Subcutaneous abdominal adipose tissue (tissue), 5 donors: ENCODE results near the gene POP7.
A peak's percentile ranks its signal among the peaks of the same experiment; 100 is the strongest.
"Not testable (repeated sequence)": the region's sequence is repeated elsewhere in the genome, so short reads cannot be mapped to it uniquely, and the experiment has no call there.

Experiments used
- H3K27ac ChIP-seq: one replicate; pipeline ENCODE4 v1.7.0; 2013; ENCODE audit warnings: low read depth, mild to moderate bottlenecking, inconsistent platforms, low read length, moderate library complexity
- H3K27me3 ChIP-seq, 5 donors: one replicate each; pipeline ENCODE4 v1.7.0; 2013; ENCODE audit warnings: low read length in 5 of 5, inconsistent platforms in 1 of 5; ENCODE audit not compliant: control insufficient read depth in 5 of 5, insufficient read depth in 4 of 5
- H3K36me3 ChIP-seq, 5 donors: one replicate each; pipeline ENCODE4 v1.7.0; 2013; ENCODE audit warnings: low read length in 5 of 5; ENCODE audit not compliant: control insufficient read depth in 5 of 5, insufficient read depth in 5 of 5
- H3K4me1 ChIP-seq, 5 donors: one replicate each; pipeline ENCODE4 v1.7.0; 2013; ENCODE audit warnings: low read length in 5 of 5, mild to moderate bottlenecking in 3 of 5, moderate library complexity in 1 of 5; ENCODE audit not compliant: control insufficient read depth in 5 of 5, insufficient read depth in 5 of 5
- H3K4me3 ChIP-seq, 5 donors: one replicate each; pipeline ENCODE4 v1.7.0; 2013; ENCODE audit warnings: low read length in 5 of 5, low read depth in 1 of 5
- H3K9ac ChIP-seq, 5 donors: one replicate each; pipeline ENCODE4 v1.7.0; 2013; ENCODE audit warnings: low read length in 5 of 5, mild to moderate bottlenecking in 4 of 5, moderate library complexity in 3 of 5
- H3K9me3 ChIP-seq, 5 donors: one replicate each; pipeline ENCODE4 v1.7.0; 2013; ENCODE audit warnings: low read length in 5 of 5; ENCODE audit not compliant: control insufficient read depth in 5 of 5
- donor health status: healthy.
- donor health status: healthy.
- donor health status: healthy.
- donor health status: healthy.
- donor health status: healthy.

The POP7 gene

DNA sequence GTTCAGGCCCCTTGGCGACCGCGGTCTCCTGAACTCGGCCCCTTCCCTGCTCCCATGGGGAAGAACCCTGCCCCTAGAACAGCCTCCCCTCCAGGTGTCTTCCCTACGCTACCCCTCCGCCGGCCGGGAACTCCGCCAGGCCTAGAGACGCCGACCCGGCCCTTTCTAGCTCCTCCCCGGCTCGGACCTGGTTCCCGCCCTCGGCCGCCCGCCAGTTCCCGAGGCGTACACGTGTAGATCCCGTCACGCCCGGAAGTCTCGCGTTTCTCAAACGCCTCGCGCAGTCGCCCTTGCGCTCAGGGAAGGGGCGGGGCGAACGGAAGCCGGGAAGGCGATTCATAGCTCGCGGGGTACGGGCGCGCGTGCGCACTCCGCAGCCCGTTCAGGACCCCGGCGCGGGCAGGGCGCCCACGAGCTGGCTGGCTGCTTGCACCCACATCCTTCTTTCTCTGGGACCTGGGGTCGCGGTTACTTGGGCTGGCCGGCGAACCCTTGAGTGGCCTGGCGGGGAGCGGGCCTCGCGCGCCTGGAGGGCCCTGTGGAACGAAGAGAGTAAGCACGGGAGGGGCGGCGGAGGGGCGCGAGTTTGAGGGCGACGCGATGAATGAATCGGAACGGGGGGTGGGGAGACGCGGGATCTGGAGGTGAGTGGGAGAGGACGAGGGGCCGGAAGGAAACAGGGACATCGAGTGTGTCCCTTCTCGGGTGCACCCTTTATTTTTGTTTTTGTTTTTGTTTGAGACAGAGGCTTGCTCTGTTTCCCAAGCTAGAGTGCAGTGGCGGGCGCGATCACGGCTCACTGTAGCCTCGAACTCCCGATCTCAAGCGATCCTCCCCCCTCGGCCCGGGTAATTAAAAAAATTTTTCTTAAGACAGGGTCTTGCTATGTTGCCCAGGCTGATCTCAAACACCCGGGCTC, at the start of gene POP7:
TSS of gene POP7 (plus strand) at position 369 of the 919 bp plus-strand sequence. CDS start 710 bp downstream, outside the sequence.
- Histone ChIP-seq H3K9ac (peak within 1 kb of the TSS; percentile 68 to 97 (median 94)), H3K4me1 (peaks cover 4 to 26% (median 22%) of the 10 kb centered on the region in 5 donors), H3K9me3 (no peaks in the 10 kb centered on the region), H3K36me3 (peaks cover 0 to 3% (median 2%) of the 10 kb centered on the region in 5 donors), H3K27ac (peak within 1 kb of the TSS; percentile 84), H3K4me3 (peak within 1 kb of the TSS; percentile 83 to 95 (median 86)), H3K27me3 (no peaks in the 10 kb centered on the region)

DNA sequence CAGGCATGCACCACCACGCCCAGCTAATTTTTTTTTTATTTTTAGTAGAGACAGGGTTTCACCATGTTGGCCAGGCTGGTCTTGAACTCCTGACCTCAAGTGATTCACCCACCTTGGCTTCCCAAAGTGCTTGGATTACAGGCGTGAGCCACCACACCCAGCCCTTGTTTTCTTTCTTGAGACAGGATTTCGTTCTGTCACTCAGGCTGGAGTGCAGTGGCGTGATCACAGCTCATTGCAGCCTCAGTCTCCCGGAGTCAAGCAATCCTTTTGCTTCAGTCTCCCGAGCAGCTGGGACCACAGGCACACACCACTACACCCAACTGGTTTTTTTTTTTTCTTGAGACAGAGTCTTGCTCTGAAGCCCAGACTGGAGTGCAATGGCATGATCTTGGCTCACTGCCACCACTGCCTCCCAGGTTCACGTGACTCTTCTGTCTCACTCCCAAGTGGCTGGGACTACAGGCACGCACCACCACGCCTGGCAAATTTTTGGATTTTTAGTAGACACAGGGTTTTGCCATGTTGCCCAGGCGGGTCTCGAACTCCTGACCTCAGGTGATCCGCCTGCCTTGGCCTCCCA, 43.6 kb upstream of the POP7 start:
- H3K9me3 ChIP-seq, H3K4me3 ChIP-seq, H3K36me3 ChIP-seq, H3K27ac ChIP-seq, H3K9ac ChIP-seq, H3K4me1 ChIP-seq: not testable (repeated sequence)
- peaks cover 4 to 11% (median 9%) of the 10 kb centered on the region in 5 donors for H3K27me3 ChIP-seq

DNA sequence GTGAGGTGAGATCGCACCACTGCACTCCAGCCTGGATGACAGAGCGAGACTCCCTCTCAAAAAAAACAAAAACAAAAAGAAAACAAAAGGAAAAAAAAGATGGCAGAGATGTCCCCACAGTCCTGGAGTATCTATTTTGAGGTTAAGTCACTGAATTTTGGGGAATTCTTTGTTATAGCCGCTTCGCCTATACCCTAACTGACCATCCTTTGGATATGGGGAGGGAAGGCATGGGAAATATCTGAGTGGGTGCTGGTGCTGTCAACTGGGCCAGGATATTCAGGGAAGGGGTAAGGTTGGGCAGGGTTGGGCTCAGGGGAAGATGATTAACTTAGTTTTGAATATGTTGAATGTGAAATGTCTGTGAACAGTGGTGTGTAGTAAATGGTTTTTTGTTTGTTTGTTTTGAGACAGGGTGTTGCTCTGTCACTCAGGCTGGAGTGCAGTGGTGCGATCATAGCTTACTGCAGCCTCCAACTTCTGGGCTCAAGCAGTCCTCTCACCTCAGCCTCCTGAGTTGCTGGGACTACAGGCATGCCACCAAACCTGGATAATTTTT, 40.7 kb upstream of the POP7 start:
- Histone ChIP-seq H3K36me3 (no peaks in the 10 kb centered on the region), H3K27me3 (no peaks in the 10 kb centered on the region), H3K9ac (no peak overlapping the region), H3K4me3 (no peak overlapping the region), H3K27ac (no peak overlapping the region), H3K4me1 (no peaks in the 10 kb centered on the region), H3K9me3 (no peaks in the 10 kb centered on the region)

DNA sequence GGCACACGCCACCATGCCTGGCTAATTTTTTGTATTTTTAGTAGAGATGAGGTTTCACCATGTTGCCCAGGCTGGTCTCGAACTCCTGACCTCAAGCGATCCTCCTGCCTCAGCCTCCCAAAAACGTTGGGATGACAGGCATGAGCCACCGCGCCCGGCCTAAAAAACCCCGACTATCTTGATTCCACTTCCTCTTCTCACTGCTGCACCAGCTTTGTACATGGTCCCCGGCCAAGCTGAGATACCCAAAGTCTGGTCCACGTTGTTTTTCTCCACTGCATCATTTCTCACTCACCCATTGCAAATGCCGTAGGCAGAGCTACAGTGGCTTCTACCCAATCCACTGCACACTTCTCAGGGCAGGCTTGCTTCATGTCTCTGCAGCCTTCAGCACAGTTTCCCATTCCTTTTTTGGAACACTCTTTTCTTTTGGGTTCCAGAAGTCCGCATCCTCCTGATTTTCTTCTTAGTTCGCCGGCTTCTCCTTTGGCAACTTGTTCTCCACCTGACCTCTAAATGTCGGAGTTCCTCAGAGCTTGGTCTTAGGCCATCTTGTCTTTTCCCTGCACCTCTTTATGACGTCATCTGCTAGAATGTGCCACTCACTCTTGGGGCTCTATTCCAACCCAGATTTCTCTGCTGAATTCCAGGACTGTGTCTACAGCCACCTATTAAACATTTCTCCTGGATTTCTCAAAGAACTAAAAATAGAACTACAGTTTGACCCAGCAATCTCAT, 38.4 kb upstream of the POP7 start:
- no peak overlapping the region for H3K4me3 ChIP-seq
- no peak overlapping the region for H3K27ac ChIP-seq
- H3K9ac ChIP-seq: no peak overlapping the region
- H3K27me3 ChIP-seq: no peaks in the 10 kb centered on the region
- no peaks in the 10 kb centered on the region for H3K9me3 ChIP-seq
- no peaks in the 10 kb centered on the region for H3K4me1 ChIP-seq
- no peaks in the 10 kb centered on the region for H3K36me3 ChIP-seq

DNA sequence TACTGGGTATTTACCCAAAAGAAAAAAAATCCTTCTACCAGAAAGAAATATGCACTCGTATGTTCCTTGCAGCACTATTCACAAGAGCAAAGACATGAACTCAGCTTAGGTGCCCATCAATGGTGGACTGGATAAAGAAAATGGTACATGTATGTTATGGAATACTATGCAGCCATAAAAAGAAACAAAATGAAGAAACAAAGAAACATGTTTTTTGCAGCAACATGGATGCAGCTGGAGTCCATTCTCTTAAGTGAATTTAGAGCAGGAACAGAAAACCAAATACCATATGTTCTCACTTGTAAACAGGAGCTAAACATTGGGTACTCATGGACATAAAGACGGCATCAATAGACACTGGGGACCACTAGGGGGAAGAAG, 37.9 kb upstream of the POP7 start:
- Histone ChIP-seq H3K4me1 (peaks cover 0 to 4% (median 0%) of the 10 kb centered on the region in 5 donors), H3K9me3 (no peaks in the 10 kb centered on the region), H3K9ac (no peak overlapping the region), H3K36me3 (no peaks in the 10 kb centered on the region), H3K27me3 (no peaks in the 10 kb centered on the region), H3K4me3 (no peak overlapping the region), H3K27ac (no peak overlapping the region)

DNA sequence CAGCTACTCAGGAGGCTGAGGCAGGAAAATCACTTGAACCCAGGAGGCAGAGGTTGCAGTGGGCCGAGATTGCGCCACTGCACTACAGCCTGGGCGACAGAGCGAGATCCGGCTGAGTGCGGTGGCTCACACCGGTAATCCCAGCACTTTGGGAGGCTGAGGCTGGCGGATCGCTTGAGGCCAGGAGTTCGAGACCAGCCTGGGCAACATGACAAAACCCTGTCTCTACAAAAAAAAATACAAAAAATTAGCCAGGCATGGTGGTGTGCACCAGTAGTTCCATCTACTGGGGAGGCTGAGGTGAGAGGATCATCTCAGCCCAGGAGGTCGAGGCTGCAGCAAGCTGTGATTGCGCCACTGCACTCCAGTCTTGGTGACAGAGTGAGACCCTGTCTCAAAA, 36.8 kb upstream of the POP7 start:
- not testable (repeated sequence) for H3K4me3 ChIP-seq, H3K27ac ChIP-seq, H3K4me1 ChIP-seq, H3K36me3 ChIP-seq, H3K27me3 ChIP-seq, H3K9ac ChIP-seq, H3K9me3 ChIP-seq

DNA sequence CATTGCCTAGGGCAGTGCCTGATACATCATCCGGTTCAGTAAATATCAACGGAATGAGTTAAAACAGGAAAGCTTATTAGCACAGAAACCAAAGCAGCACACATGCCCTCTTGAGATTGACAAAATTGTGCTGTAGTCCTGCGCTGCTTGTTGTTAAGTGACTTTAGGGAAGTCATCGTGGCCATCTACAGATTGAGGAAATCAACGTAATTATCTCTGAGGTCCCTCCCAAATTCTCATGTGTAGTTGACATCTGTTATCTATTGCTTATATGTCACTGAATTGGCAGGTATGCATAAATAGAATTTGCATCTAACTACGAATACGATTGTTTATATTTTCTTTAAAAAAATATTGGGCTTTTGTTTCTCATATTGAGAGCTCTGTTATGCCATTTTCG, 35.8 kb upstream of the POP7 start:
- Histone ChIP-seq H3K4me3 (no peak overlapping the region), H3K4me1 (peaks cover 0 to 13% (median 3%) of the 10 kb centered on the region in 5 donors), H3K27ac (no peak overlapping the region), H3K9ac (no peak overlapping the region), H3K9me3 (no peaks in the 10 kb centered on the region), H3K27me3 (no peaks in the 10 kb centered on the region), H3K36me3 (no peaks in the 10 kb centered on the region)

DNA sequence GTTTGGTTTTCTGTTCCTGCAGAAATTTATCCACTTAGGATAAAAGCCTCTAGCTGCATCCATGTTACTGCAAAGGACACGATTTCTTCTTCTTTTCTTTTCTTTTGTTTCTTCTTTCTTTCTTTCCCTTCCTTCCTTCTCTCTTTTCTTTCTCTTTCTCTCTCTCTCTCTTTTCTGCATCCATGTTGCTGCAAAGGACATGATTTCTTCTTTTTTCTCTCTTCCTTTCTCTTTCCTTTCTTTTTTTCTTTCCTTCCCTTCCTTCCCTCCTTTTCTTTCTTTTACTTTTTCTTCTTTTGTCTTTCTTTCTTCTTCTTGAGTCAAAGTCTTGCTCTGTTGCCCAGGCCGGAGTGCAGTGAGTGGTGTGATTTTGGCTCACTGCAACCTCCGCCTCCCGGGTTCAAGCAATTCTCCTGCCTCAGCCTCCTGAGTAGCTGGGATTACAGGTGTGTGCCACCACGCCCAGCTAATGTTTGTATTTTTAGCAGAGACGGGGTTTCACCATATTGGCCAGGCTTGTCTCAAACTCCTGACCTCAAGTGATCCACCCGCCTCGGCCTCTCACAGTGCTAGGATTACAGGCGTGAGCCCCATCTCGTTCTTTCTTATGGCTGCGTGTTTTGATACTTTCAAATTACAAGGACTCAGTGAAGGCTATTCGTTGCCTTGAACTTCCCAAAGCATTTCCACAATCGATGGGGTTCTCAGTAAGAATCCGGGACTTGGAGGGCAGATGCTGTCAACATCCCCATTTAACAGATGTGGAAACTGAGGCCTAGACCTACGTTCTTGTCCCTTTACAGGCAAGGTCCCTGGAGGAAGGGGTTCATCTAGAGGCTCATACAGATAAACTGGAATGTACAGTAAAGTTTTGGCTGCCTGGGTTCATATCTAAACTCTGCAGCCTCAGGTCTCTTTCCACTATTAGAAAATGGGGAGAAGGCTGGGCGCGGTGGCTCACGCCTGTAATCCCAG, 34.3 kb upstream of the POP7 start:
- Histone ChIP-seq H3K27ac (no peak overlapping the region), H3K27me3 (no peaks in the 10 kb centered on the region), H3K36me3 (peaks cover 0 to 4% (median 3%) of the 10 kb centered on the region in 5 donors), H3K9me3 (no peaks in the 10 kb centered on the region), H3K4me3 (no peak overlapping the region), H3K4me1 (peaks cover 3 to 24% (median 7%) of the 10 kb centered on the region in 5 donors), H3K9ac (no peak overlapping the region)

DNA sequence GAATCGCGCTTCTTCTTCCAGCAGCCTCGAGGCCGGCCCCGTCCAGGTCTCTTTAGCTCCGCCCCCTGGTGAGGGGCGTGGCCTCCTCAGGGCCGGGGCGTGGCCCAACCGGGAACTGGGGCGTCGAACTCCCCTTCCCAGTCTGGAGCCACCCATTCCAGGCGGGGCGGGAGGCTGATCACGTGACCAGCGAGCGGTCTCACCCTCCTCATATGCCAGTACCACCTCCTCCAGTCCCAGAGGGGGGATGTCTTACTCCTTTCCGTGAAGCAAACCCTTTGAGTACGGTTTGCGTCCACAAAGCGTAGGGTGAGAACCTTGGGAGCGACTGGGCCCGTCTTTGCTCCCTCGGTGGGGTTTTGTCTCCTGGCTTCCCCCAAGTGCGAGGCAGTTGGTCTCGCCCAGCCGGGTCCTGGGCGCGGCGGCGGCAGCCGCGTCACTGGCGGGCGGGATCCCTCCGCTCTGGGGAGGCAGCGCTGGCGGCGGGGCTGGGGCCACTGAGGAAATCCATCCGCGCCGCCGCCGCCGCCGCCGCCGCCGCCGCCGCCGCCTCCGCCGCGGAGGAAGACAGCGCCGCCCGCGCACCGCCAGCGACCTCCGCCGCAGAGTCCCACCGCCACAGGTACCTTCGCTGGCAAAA, 32.5 kb upstream of the POP7 start, which contains the start of gene GNB2:
TSS of gene GNB2 (plus strand) at position 439 of the 640 bp plus-strand sequence. CDS start 2,526 bp downstream, outside the sequence.
- Histone ChIP-seq H3K4me3 (peak within 1 kb of the TSS; percentile 79 to 90 (median 89)), H3K36me3 (peaks cover 0 to 22% (median 21%) of the 10 kb centered on the region in 5 donors), H3K9me3 (no peaks in the 10 kb centered on the region), H3K27me3 (no peaks in the 10 kb centered on the region), H3K27ac (peak within 1 kb of the TSS; percentile 92), H3K9ac (peak within 1 kb of the TSS in 4 of 5 donors; percentile 92 to 97 (median 96)), H3K4me1 (peaks cover 3 to 35% (median 9%) of the 10 kb centered on the region in 5 donors)
